GM20431 (cell line): Measurements from ENCODE around the gene IL17F.
"Not testable (repeated sequence)": the region's sequence is repeated elsewhere in the genome, so short reads cannot be mapped to it uniquely, and the experiment has no call there.

ENCODE experiments used
- in situ Hi-C: fragments of 300-500 bp; cut with MseI, MboI; formaldehyde crosslinking; loops from one replicate; pipeline ENCODE4 v1.15.0; 2020; ENCODE audit warnings: low sequenced_read_pairs; ENCODE audit not compliant: unreplicated experiment

IL17F gene

DNA sequence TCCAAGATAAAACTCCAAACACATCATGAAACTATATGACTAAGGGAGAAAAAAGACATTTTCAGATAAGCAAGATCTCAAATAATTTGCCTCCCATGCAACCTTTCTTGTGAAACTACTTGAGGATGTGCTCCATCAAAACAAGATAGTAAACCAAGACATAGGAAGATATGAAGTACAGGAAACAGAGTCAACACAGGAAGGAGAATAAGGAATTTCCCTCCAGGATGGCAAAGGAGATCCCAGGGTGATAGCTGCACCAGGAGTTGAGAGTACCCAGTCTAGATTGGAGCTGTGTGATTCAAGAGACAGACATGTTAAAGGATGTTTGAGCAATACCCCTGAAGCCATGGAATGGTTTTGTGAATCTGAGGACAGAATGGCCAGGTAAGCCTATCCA lies 42.8 kb downstream of the IL17F start:
- in situ Hi-C loops, result no loop called here

DNA sequence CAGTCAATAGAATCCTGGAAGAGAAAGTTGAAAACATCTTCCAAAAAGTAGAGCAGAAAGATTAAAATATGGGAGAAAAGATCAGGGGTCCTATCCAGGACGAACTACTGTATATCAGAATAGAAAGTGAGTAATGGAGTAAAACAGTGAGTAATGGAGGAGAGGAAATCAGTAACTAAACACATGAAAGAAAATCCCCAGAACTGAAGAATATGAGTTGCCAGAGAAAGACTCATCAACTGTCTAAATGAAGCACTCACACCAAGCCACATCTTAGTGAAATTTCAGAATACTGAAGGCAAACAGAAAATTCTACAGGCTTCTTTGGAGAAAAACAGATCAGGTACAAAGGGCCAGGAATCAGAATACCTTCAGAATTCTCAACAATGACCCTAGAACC lies 43.3 kb downstream of the IL17F start:
- in situ Hi-C loops, result no loop called here

- in situ Hi-C loops, result not testable (repeated sequence)
Measured at GRCh38 chr6:52200088-52200487, 44.2 kb downstream of the IL17F start.

- in situ Hi-C loops, result no loop called here
Measured at GRCh38 chr6:52195886-52196285, 48.4 kb downstream of the IL17F start.

DNA sequence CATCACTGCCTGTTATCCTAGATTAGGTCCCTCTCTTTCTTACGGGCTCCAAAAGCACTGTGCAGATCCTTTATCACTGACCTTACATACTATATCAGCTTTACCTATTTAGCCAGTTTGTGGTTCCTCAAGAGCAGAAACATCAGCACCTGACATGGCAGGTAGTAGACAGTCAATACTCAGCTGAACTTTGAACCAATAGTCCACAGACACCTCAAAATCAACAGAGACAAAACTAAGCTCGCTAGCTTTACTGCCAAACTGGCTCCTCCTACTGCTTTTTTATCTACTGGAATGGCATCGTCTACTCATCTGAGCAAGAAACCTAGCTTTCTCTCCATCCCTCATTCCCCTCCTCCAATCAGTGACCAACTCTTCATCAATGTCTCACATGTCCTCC lies 52.5 kb downstream of the IL17F start:
- in situ Hi-C loops, result no loop called here

GRCh38 chr6:52190409-52190808 lies 53.9 kb downstream of the IL17F start:
- in situ Hi-C loops, result no loop called here

DNA sequence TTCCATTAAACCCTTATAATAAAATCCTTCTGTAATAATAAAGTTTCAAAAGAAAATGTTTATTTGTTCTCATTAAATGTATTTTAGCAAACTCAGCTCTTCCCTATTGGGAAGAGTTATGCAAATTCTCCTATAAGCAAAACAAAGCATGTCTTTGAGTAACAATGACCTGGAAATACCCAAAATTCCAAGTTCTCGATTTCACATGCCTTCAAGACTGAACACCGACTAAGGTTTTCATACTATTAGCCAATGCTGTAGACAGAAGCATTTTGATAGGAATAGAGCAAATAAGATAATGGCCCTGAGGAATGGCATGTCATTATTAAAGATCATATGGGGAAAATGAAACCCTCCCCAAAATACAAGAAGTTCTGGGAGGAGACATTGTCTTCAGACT lies 54.3 kb downstream of the IL17F start:
- in situ Hi-C loops, result no loop called here

DNA sequence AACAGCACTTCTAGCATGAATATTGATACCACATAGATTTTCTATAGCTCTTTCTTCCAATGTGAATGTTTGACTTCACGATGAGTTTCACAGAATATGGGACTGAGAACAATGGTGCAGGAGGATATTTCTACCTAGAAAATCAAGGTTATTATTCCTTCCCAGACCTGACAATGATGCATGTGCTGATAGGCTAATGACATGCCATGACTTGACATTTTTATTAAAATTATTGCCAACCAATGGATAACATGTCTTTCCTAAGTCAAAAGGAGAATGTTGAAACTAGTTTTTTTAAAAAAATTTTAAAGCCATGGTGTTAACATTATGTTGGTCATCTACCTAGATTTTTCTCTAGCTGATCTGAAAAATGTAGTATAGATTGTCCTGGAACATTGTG lies 57.2 kb downstream of the IL17F start:
- in situ Hi-C loops, result no loop called here
